B cell (primary cell): ENCODE data around the gene CTXND1. TPM values are rescaled to one million over a fixed set of nuclear protein-coding genes. Genes with fewer than 3 reads are reported as not detected.

ENCODE experiments used
- ATAC-seq: fragments of 200-7000 bp; cut with Tn5 transposase; one replicate; pipeline ENCODE4 v1.10.0; 2021; ENCODE audit warnings: low read depth, mild to moderate bottlenecking, moderate number of reproducible peaks, moderate library complexity
- CTCF ChIA-PET: fragments of 350-600 bp; sonication (Branson Sonifier 250); formaldehyde crosslinking; loops from one replicate; lab custom pipeline; 2021; ENCODE audit warnings: antibody characterized with exemption, inconsistent platforms; lab: Charles Lee
- POLR2A ChIA-PET: fragments of 350-600 bp; sonication (Branson Sonifier 250); formaldehyde crosslinking; loops from one replicate; lab custom pipeline; 2021; ENCODE audit warnings: antibody characterized with exemption; lab: Charles Lee
- DNase-seq: peaks from one replicate; pipeline ENCODE4 v3.0.0; 2013
- H2AFZ ChIP-seq: 2 replicates; pipeline ENCODE4 v1.6.1; 2012; ENCODE audit warnings: mild to moderate bottlenecking, low read depth, low read length; ENCODE audit not compliant: insufficient read depth, poor library complexity, severe bottlenecking
- H3K27ac ChIP-seq, 2 donors: 1 replicate in 1 of 2; 2 replicates in 1 of 2; pipeline ENCODE4 v1.5.1; 2012 to 2013; ENCODE audit warnings: low read length in 2 of 2, mild to moderate bottlenecking in 2 of 2, moderate library complexity in 1 of 2
- H3K27me3 ChIP-seq, 4 experiments: fragments of 200-600 bp in 1 of 4; sonication (generic) in 1 of 4; replicated peaks in 1 of 4; 1 replicate in 2 of 4; 2 replicates in 2 of 4; pipeline versions ENCODE4 v1.6.1 to v1.7.0; 2013 to 2016; ENCODE audit warnings: low read length in 3 of 4, mild to moderate bottlenecking in 2 of 4, mixed read lengths in 1 of 4, moderate library complexity in 1 of 4; ENCODE audit not compliant: insufficient read depth in 4 of 4, control insufficient read depth in 3 of 4; ENCODE audit errors: control extremely low read depth in 1 of 4
- H3K36me3 ChIP-seq, 2 experiments: replicated peaks in 1 of 2; 1 replicate in 1 of 2; 2 replicates in 1 of 2; pipeline versions ENCODE4 v1.6.1 to v1.7.1; 2013; ENCODE audit warnings: low read length in 1 of 2; ENCODE audit not compliant: insufficient read depth in 2 of 2, control insufficient read depth in 1 of 2; ENCODE audit errors: control extremely low read depth in 1 of 2, extremely low read depth in 1 of 2
- H3K4me1 ChIP-seq, 2 donors: fragments of 200-600 bp in 1 of 2; sonication (generic) in 1 of 2; 1 replicate in 1 of 2; 2 replicates in 1 of 2; pipeline versions ENCODE4 v1.5.1 to v1.6.1; 2013 to 2017; ENCODE audit warnings: low read length in 2 of 2; ENCODE audit not compliant: control insufficient read depth in 2 of 2, insufficient read depth in 2 of 2
- H3K4me2 ChIP-seq: replicated peaks from 2 replicates; pipeline ENCODE3; 2012; ENCODE audit warnings: mild to moderate bottlenecking, low read depth, low read length; ENCODE audit not compliant: poor library complexity, severe bottlenecking
- H3K4me3 ChIP-seq, 5 experiments: fragments of 200-600 bp in 1 of 5; sonication (generic) in 1 of 5; 1 replicate in 3 of 5; 2 replicates in 2 of 5; pipeline versions ENCODE4 v1.5.1 to v1.7.0; 2011 to 2016; ENCODE audit warnings: low read length in 4 of 5, mild to moderate bottlenecking in 4 of 5, low read depth in 2 of 5, control low read depth in 1 of 5, moderate library complexity in 1 of 5; ENCODE audit not compliant: insufficient read depth in 1 of 5; ENCODE audit errors: control extremely low read depth in 1 of 5, extremely low read depth in 1 of 5
- H3K79me2 ChIP-seq: fragments of 200-600 bp; sonication (generic); one replicate; pipeline ENCODE4 v1.6.0; 2016; ENCODE audit warnings: low read length; ENCODE audit not compliant: control insufficient read depth, insufficient read depth
- H3K9ac ChIP-seq: fragments of 200-600 bp; sonication (generic); 2 replicates; pipeline ENCODE4 v1.6.1; 2017; ENCODE audit warnings: mild to moderate bottlenecking, low read length, moderate library complexity
- H3K9me3 ChIP-seq, 3 donors: one replicate each; pipeline versions ENCODE4 v1.6.1 to v1.7.1; 2013; ENCODE audit warnings: low read length in 2 of 3; ENCODE audit not compliant: control insufficient read depth in 2 of 3, insufficient read depth in 1 of 3; ENCODE audit errors: control extremely low read depth in 1 of 3
- H4K20me1 ChIP-seq: 2 replicates; pipeline ENCODE4 v1.6.0; 2012; ENCODE audit warnings: mild to moderate bottlenecking, low read length; ENCODE audit not compliant: insufficient read depth, control insufficient read depth, poor library complexity, severe bottlenecking
- H3K27ac Mint-ChIP-seq: one replicate; pipeline ENCODE4 v1.8.0; 2021; ENCODE audit warnings: mixed read lengths
- H3K27me3 Mint-ChIP-seq: one replicate; pipeline ENCODE4 v1.8.0; 2021; ENCODE audit warnings: mixed read lengths
- H3K4me1 Mint-ChIP-seq: one replicate; pipeline ENCODE4 v1.8.0; 2021; ENCODE audit warnings: mixed read lengths
- H3K4me3 Mint-ChIP-seq: one replicate; pipeline ENCODE4 v1.8.0; 2021; ENCODE audit warnings: mixed read lengths
- H3K9me3 Mint-ChIP-seq: one replicate; pipeline ENCODE4 v1.8.0; 2022; ENCODE audit warnings: mixed read lengths; ENCODE audit not compliant: insufficient read depth
- CTCF ChIP-seq: fragments of 200-600 bp; IDR thresholded peaks from one replicate; pipeline ENCODE4 v1.8.0; 2022; ENCODE audit warnings: antibody characterized with exemption, mild to moderate bottlenecking
- EZH2 ChIP-seq: IDR thresholded peaks from 2 replicates; pipeline ENCODE4 v1.6.1; 2012; ENCODE audit warnings: borderline replicate concordance, low read depth, mild to moderate bottlenecking, moderate library complexity, low read length; ENCODE audit not compliant: insufficient read depth, poor library complexity, severe bottlenecking
- WGBS: methylation state at CpG from one replicate; pipeline ENCODE4 v1.1.5; 2013; ENCODE audit warnings: missing lambda C conversion rate; ENCODE audit not compliant: insufficient coverage; 5-methylcytosine and 5-hydroxymethylcytosine counted together
- intact Hi-C: fragments of 100-400 bp; cut with micrococcal nuclease; formaldehyde crosslinking; loops from one replicate; pipeline ENCODE4 v1.10.0; 2022
- polyA plus RNA-seq: library from polyadenylated mRNA; depleted of rRNA; stranded (reverse); fragments of >200 nt; gene quantifications from 2 replicates; pipeline ENCODE4 v1.2.3, GENCODE V29; 2012
- total RNA-seq, 2 donors: library from RNA; stranded (reverse); fragments of 120-200 nt in 1 of 2; gene quantifications; 1 replicate in 1 of 2; 2 replicates in 1 of 2; pipeline versions ENCODE4 v1.2.3 to v1.2.4, GENCODE V29; 2013 to 2022

The CTXND1 gene
- total and polyA plus RNA-seq, 2 donors (not counting 1 experiment from before 2014, with no cell fraction given) = not detected

- H3K4me1 ChIP-seq = peaks cover 12 to 16% of the 10 kb centered on the region in 2 donors
- no peaks in the 10 kb centered on the region for H3K27me3 ChIP-seq
- Mint-ChIP-seq H3K9me3 (no peaks in the 10 kb centered on the region), H3K4me1 (peaks cover 31% of the 10 kb centered on the region), H3K27ac (no peak overlapping the region), H3K4me3 (peak overlapping the region; percentile 21), H3K27me3 (no peaks in the 10 kb centered on the region)
- H3K36me3 ChIP-seq = no peaks in the 10 kb centered on the region
- ATAC-seq (no peak), DNase-seq (no peak)
- H3K9ac ChIP-seq = no peak overlapping the region
- no peak overlapping the region for H3K4me2 ChIP-seq
- no peaks in the 10 kb centered on the region for H3K79me2 ChIP-seq
- WGBS = 90% methylated on average over 2 of the region's 5 CpGs
- POLR2A ChIA-PET = interaction anchor here (0.6 kb wide), 1 partner anchor 95 kb away, joined by 4 read pairs; no protein-coding TSS in a partner anchor
- TF ChIP-seq EZH2 (no peak), CTCF (no peak)
- CTCF ChIA-PET = no interaction called here
- no peaks in the 10 kb centered on the region for H4K20me1 ChIP-seq
- H3K4me3 ChIP-seq = no peak overlapping the region
- no peak overlapping the region for H2AFZ ChIP-seq
- intact Hi-C loops = no loop called here
- no peaks in the 10 kb centered on the region for H3K9me3 ChIP-seq
- no peak overlapping the region for H3K27ac ChIP-seq
These were observed 97.0 kb downstream of the CTXND1 start for GRCh38 chr15:80155001-80155377.

- Histone ChIP-seq H3K4me3 (no peak overlapping the region), H3K36me3 (no peaks in the 10 kb centered on the region), H3K4me2 (no peak overlapping the region), H3K27me3 (no peaks in the 10 kb centered on the region), H3K9ac (no peak overlapping the region), H3K27ac (no peak overlapping the region), H3K79me2 (no peaks in the 10 kb centered on the region), H3K9me3 (no peaks in the 10 kb centered on the region), H2AFZ (no peak overlapping the region), H4K20me1 (no peaks in the 10 kb centered on the region), H3K4me1 (peaks cover 12 to 16% of the 10 kb centered on the region in 2 donors)
- Mint-ChIP-seq H3K27me3 (no peaks in the 10 kb centered on the region), H3K9me3 (no peaks in the 10 kb centered on the region), H3K27ac (no peak overlapping the region), H3K4me3 (peak overlapping the region; percentile 21), H3K4me1 (peaks cover 27% of the 10 kb centered on the region)
- intact Hi-C loops = loop anchor here (5.0 kb wide), 1 partner anchor 177 kb away; no protein-coding TSS in a partner anchor
- no peak for DNase-seq
- no peak for ATAC-seq
- ChIA-PET POLR2A (interaction anchor here (0.6 kb wide), 1 partner anchor 94 kb away, joined by 4 read pairs; no protein-coding TSS in a partner anchor), CTCF (no interaction called here)
- 94% methylated on average over 3 of the region's 6 CpGs for WGBS
- TF ChIP-seq EZH2 (no peak), CTCF (no peak)
These were observed 97.7 kb downstream of the CTXND1 start for GRCh38 chr15:80154336-80154735.
